Breast epithelium (tissue), 4 donors: Measurements from ENCODE around the gene ENOX1. TPM values are rescaled to one million over a fixed set of nuclear protein-coding genes. Genes with fewer than 3 reads are reported as not detected.

Source experiments
- DNase-seq, 2 donors: peaks; one replicate each; pipeline ENCODE4 v3.0.0-alpha.2; 2019; ENCODE audit warnings: low spot score in 2 of 2
- H3K27ac ChIP-seq, 2 donors: fragments of 200-600 bp; sonication (generic) in 1 of 2; one replicate each; pipeline ENCODE4 v1.5.1; 2016 to 2019; ENCODE audit warnings: mild to moderate bottlenecking in 1 of 2
- H3K27me3 ChIP-seq, 2 donors: fragments of 200-600 bp; sonication (generic) in 1 of 2; one replicate each; pipeline versions ENCODE4 v1.5.1 to v1.6.0; 2017 to 2019; ENCODE audit warnings: control low read depth in 1 of 2, mild to moderate bottlenecking in 1 of 2
- H3K36me3 ChIP-seq: fragments of 200-600 bp; one replicate; pipeline ENCODE4 v1.5.1; 2019
- H3K4me1 ChIP-seq, 2 donors: fragments of 200-600 bp; sonication (generic); one replicate each; pipeline ENCODE4 v1.5.1; 2016 to 2019; ENCODE audit warnings: control low read depth in 1 of 2
- H3K4me3 ChIP-seq, 3 donors: fragments of 200-600 bp; sonication (generic); 1 replicate in 2 of 3; 2 replicates in 1 of 3; pipeline ENCODE4 v1.5.1; 2016 to 2019; ENCODE audit warnings: mild to moderate bottlenecking in 3 of 3, moderate library complexity in 2 of 3
- H3K9me3 ChIP-seq, 2 donors: fragments of 200-600 bp; sonication (generic) in 1 of 2; one replicate each; pipeline ENCODE4 v1.5.1; 2016 to 2019; ENCODE audit warnings: control low read depth in 1 of 2
- CTCF ChIP-seq, 3 donors: fragments of 450-650 bp; IDR thresholded peaks; one replicate each; pipeline ENCODE4 v1.5.1; 2016 to 2017; ENCODE audit warnings: antibody characterized with exemption in 3 of 3, mild to moderate bottlenecking in 3 of 3, moderate library complexity in 3 of 3
- POLR2A ChIP-seq: fragments of 450-650 bp; IDR thresholded peaks from one replicate; pipeline ENCODE4 v1.6.1; 2016; ENCODE audit warnings: antibody characterized with exemption, mild to moderate bottlenecking, moderate library complexity
- POLR2AphosphoS5 ChIP-seq, 3 donors: sonication (generic); formaldehyde crosslinking; IDR thresholded peaks; one replicate each; pipeline ENCODE4 v1.6.1; 2017; ENCODE audit warnings: antibody characterized with exemption in 3 of 3
- intact Hi-C: fragments of 100-400 bp; cut with DNase I; formaldehyde crosslinking; loops from one replicate; pipeline ENCODE4 v1.15.1; 2023; ENCODE audit warnings: low total_unique reads
- total RNA-seq, 3 donors: library from RNA; depleted of rRNA; stranded (reverse); fragments of >200 nt; gene quantifications; one replicate each; pipeline ENCODE4 v1.1.0, GENCODE V29; 2016

Gene ENOX1
- total RNA-seq, 3 donors from 2014 or later, result 1.9 to 2.3 (median 2.0) TPM

- Histone ChIP-seq H3K36me3 (no peaks in the 10 kb centered on the region), H3K9me3 (no peaks in the 10 kb centered on the region), H3K4me3 (no peak overlapping the region), H3K4me1 (no peaks in the 10 kb centered on the region), H3K27ac (no peak overlapping the region), H3K27me3 (no peaks in the 10 kb centered on the region)
- intact Hi-C loops, result no loop called here
- no peak for DNase-seq
- TF ChIP-seq POLR2A (no peak), CTCF (IDR thresholded peaks at IDR 0.05) (no peak), POLR2AphosphoS5 (IDR thresholded peaks at IDR 0.05) (no peak)
These were observed 133.4 kb downstream of the ENOX1 start for GRCh38 chr13:43653395-43653794.

- H3K9me3 ChIP-seq, result no peaks in the 10 kb centered on the region
- H3K27me3 ChIP-seq, result no peaks in the 10 kb centered on the region
- no peak overlapping the region for H3K27ac ChIP-seq
- no peak for DNase-seq
- no peak overlapping the region for H3K4me3 ChIP-seq
- no peak for TF ChIP-seq CTCF (IDR thresholded peaks at IDR 0.05)
- no peak for TF ChIP-seq POLR2AphosphoS5 (IDR thresholded peaks at IDR 0.05)
- no peaks in the 10 kb centered on the region for H3K4me1 ChIP-seq
- no peaks in the 10 kb centered on the region for H3K36me3 ChIP-seq
- intact Hi-C loops, result no loop called here
These were observed 134.0 kb downstream of the ENOX1 start for GRCh38 chr13:43652760-43653159.

GRCh38 chr13:43650882-43651281 is 135.9 kb downstream of the ENOX1 start:
- no peaks in the 10 kb centered on the region for H3K27me3 ChIP-seq
- no peak overlapping the region for H3K4me3 ChIP-seq
- H3K27ac ChIP-seq, result no peak overlapping the region
- H3K4me1 ChIP-seq, result no peaks in the 10 kb centered on the region
- intact Hi-C loops, result no loop called here
- H3K9me3 ChIP-seq, result no peaks in the 10 kb centered on the region
- no peaks in the 10 kb centered on the region for H3K36me3 ChIP-seq
- no peak for TF ChIP-seq CTCF (IDR thresholded peaks at IDR 0.05)
- no peak for DNase-seq

GRCh38 chr13:43648733-43649132 is 138.0 kb downstream of the ENOX1 start:
- Histone ChIP-seq H3K36me3 (no peaks in the 10 kb centered on the region), H3K27me3 (no peaks in the 10 kb centered on the region), H3K4me1 (no peaks in the 10 kb centered on the region), H3K9me3 (no peaks in the 10 kb centered on the region), H3K27ac (no peak overlapping the region), H3K4me3 (no peak overlapping the region)
- no peak for TF ChIP-seq POLR2AphosphoS5 (IDR thresholded peaks at IDR 0.05)
- no peak for TF ChIP-seq CTCF (IDR thresholded peaks at IDR 0.05)
- TF ChIP-seq POLR2A, result no peak
- intact Hi-C loops, result no loop called here
- DNase-seq, result no peak

- no peaks in the 10 kb centered on the region for H3K9me3 ChIP-seq
- intact Hi-C loops, result no loop called here
- no peak for DNase-seq
- H3K4me1 ChIP-seq, result no peaks in the 10 kb centered on the region
- H3K36me3 ChIP-seq, result no peaks in the 10 kb centered on the region
- H3K4me3 ChIP-seq, result no peak overlapping the region
- TF ChIP-seq POLR2AphosphoS5 (IDR thresholded peaks at IDR 0.05), result no peak
- no peak for TF ChIP-seq POLR2A
- H3K27ac ChIP-seq, result no peak overlapping the region
- no peaks in the 10 kb centered on the region for H3K27me3 ChIP-seq
These were observed 139.3 kb downstream of the ENOX1 start for GRCh38 chr13:43647471-43647870.

GRCh38 chr13:43640476-43640875 is 146.3 kb downstream of the ENOX1 start:
- TF ChIP-seq POLR2A (no peak), CTCF (IDR thresholded peaks at IDR 0.05) (no peak), POLR2AphosphoS5 (IDR thresholded peaks at IDR 0.05) (no peak)
- Histone ChIP-seq H3K9me3 (no peaks in the 10 kb centered on the region), H3K27me3 (no peaks in the 10 kb centered on the region), H3K4me1 (no peaks in the 10 kb centered on the region), H3K27ac (no peak overlapping the region), H3K4me3 (no peak overlapping the region), H3K36me3 (no peaks in the 10 kb centered on the region)
- DNase-seq, result no peak
- intact Hi-C loops, result no loop called here
